ENCODE results near the gene STON1.

GRCh38 chr2:48507111-48507510 lies 22.8 kb upstream of the STON1 start:
- TF ChIP-seq SRF (IDR thresholded peaks at IDR 0.05; ENCODE audit: low read depth, low read length) (no peak), ATF2 (IDR thresholded peaks at IDR 0.05; ENCODE audit: low read length) (no peak), TCF12 (IDR thresholded peaks at IDR 0.05; ENCODE audit: low read depth, low read length) (no peak), EZH2 (IDR thresholded peaks at IDR 0.05; ENCODE audit: low read depth, low read length, severe bottlenecking) (no peak), CTCF (IDR thresholded peaks at IDR 0.05; ENCODE audit: control extremely low read depth in 1 of 3, insufficient read depth in 1 of 3, low read depth in 1 of 3, low read length in 3 of 3) (no peak), CHD7 (IDR thresholded peaks at IDR 0.05; ENCODE audit: insufficient replicate concordance, low read length) (no peak), POLR2AphosphoS5 (IDR thresholded peaks at IDR 0.05; ENCODE audit: low read depth, low read length) (no peak), TAF1 (IDR thresholded peaks at IDR 0.05; ENCODE audit: low read depth, low read length) (no peak), MAX (IDR thresholded peaks at IDR 0.05) (no peak), KDM5A (IDR thresholded peaks at IDR 0.05; ENCODE audit: low read length) (no peak), SIRT6 (IDR thresholded peaks at IDR 0.05; ENCODE audit: low read length) (no peak), CHD2 (IDR thresholded peaks at IDR 0.05; ENCODE audit: low read length) (no peak), POLR2A (IDR thresholded peaks at IDR 0.05; ENCODE audit: control extremely low read depth in 1 of 2, low read depth in 2 of 2, low read length in 2 of 2) (no peak), BCL11A (IDR thresholded peaks at IDR 0.05; ENCODE audit: low read depth in 2 of 2, low read length in 2 of 2) (no peak)
